Stimulated activated CD4-positive, alpha-beta T cell treated with anti-CD3 and anti-CD28 coated beads, Interleukin-4, amount 100 ng/mL, for 4 hours (primary cell): ENCODE results near the gene SLC16A8.
"Not testable (repeated sequence)": the region's sequence is repeated elsewhere in the genome, so short reads cannot be mapped to it uniquely, and the experiment has no call there.

Experiments used
- DNase-seq, 2 experiments: peaks; one replicate each; pipeline ENCODE4 v3.0.0-alpha.2; 2020

The SLC16A8 gene

GRCh38 chr22:38041760-38042487 is 42.1 kb downstream of the SLC16A8 start:
- DNase-seq: no peak

- no peak for DNase-seq
Observed at GRCh38 chr22:38040953-38041759, 42.8 kb downstream of the SLC16A8 start.

GRCh38 chr22:38038890-38039812 is 44.8 kb downstream of the SLC16A8 start:
- DNase-seq: no peak

- no peak for DNase-seq
Observed at GRCh38 chr22:38038426-38038825, 45.6 kb downstream of the SLC16A8 start.

- not testable (repeated sequence) for DNase-seq
Observed at GRCh38 chr22:38037367-38038150, 46.4 kb downstream of the SLC16A8 start.

- no peak for DNase-seq
Observed at GRCh38 chr22:38036392-38037062, 47.5 kb downstream of the SLC16A8 start.

- no peak for DNase-seq
Observed at GRCh38 chr22:38035530-38035885, 48.5 kb downstream of the SLC16A8 start.

- no peak for DNase-seq
Observed at GRCh38 chr22:38034884-38035529, 49.0 kb downstream of the SLC16A8 start.

- no peak for DNase-seq
Observed at GRCh38 chr22:38034278-38034882, 49.6 kb downstream of the SLC16A8 start.

- DNase-seq: no peak
Observed at GRCh38 chr22:38033522-38034277, 50.3 kb downstream of the SLC16A8 start.

GRCh38 chr22:38032681-38033521 is 51.1 kb downstream of the SLC16A8 start:
- no peak for DNase-seq

GRCh38 chr22:38031491-38031890 is 52.5 kb downstream of the SLC16A8 start:
- no peak for DNase-seq

- no peak for DNase-seq
Observed at GRCh38 chr22:38030311-38031133, 53.5 kb downstream of the SLC16A8 start.

GRCh38 chr22:38029901-38030300 is 54.1 kb downstream of the SLC16A8 start:
- no peak for DNase-seq

- DNase-seq: no peak
Observed at GRCh38 chr22:38029370-38029769, 54.6 kb downstream of the SLC16A8 start.

- DNase-seq: no peak
Observed at GRCh38 chr22:38028344-38029130, 55.4 kb downstream of the SLC16A8 start.
